Stimulated activated memory B cell treated with anti-CD40 and anti-IgM and Interleukin-4, amounts not matched to agents 10 μg/mL and 1 μg/mL and 100 μg/mL, for 72 hours (primary cell): ENCODE data around the gene OPHN1.
"Not testable (repeated sequence)": the region's sequence is repeated elsewhere in the genome, so short reads cannot be mapped to it uniquely, and the experiment has no call there.

Experiments used
- ATAC-seq: fragments of 150-1000 bp; cut with Tn5 transposase; 2 replicates; pipeline ENCODE4 v1.10.0; 2021
- H3K27ac Mint-ChIP-seq: one replicate; pipeline ENCODE4 v1.8.0; 2022; ENCODE audit warnings: mild to moderate bottlenecking, mixed read lengths
- H3K27me3 Mint-ChIP-seq: one replicate; pipeline ENCODE4 v1.8.0; 2022; ENCODE audit warnings: mixed read lengths
- H3K36me3 Mint-ChIP-seq: one replicate; pipeline ENCODE4 v1.8.0; 2022; ENCODE audit warnings: mixed read lengths
- H3K4me1 Mint-ChIP-seq: one replicate; pipeline ENCODE4 v1.8.0; 2022; ENCODE audit warnings: mixed read lengths
- H3K4me3 Mint-ChIP-seq: one replicate; pipeline ENCODE4 v1.8.0; 2022; ENCODE audit warnings: mild to moderate bottlenecking, moderate library complexity, mixed read lengths
- H3K9me3 Mint-ChIP-seq: one replicate; pipeline ENCODE4 v1.8.0; 2022; ENCODE audit warnings: mixed read lengths

Gene OPHN1

GRCh38 chrX:68078801-68079200 is 354.5 kb downstream of the OPHN1 start:
- H3K27ac Mint-ChIP-seq, ATAC-seq, H3K27me3 Mint-ChIP-seq, H3K9me3 Mint-ChIP-seq, H3K36me3 Mint-ChIP-seq, H3K4me3 Mint-ChIP-seq, H3K4me1 Mint-ChIP-seq: not testable (repeated sequence)

DNA sequence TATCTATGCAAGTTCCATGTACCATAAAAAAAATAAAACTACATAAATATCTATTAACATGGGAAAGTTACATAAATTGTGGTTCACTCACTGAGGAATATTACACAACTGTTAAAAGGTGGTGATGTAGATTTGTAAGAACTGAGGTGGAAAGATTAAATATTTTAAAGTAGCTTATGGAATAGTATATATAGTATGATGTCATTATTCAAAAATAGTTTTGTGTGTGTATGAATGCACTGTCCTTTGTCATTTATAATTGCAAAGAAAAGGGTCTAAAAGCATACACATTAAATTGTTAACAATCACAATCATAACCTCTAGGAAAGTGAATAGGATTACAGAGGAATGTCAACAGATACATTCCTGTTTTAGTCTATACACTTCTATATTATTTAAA is 355.9 kb downstream of the OPHN1 start:
- no peak for ATAC-seq
- Mint-ChIP-seq H3K9me3 (no peaks in the 10 kb centered on the region), H3K36me3 (no peaks in the 10 kb centered on the region), H3K4me3 (no peak overlapping the region), H3K4me1 (no peaks in the 10 kb centered on the region), H3K27me3 (no peaks in the 10 kb centered on the region), H3K27ac (no peak overlapping the region)

- H3K4me3 Mint-ChIP-seq: no peak overlapping the region
- no peak overlapping the region for H3K27ac Mint-ChIP-seq
- H3K9me3 Mint-ChIP-seq: peaks cover 6% of the 10 kb centered on the region
- no peaks in the 10 kb centered on the region for H3K4me1 Mint-ChIP-seq
- no peak for ATAC-seq
- H3K36me3 Mint-ChIP-seq: no peaks in the 10 kb centered on the region
- H3K27me3 Mint-ChIP-seq: no peaks in the 10 kb centered on the region
Measured at GRCh38 chrX:68072041-68072440, 361.3 kb downstream of the OPHN1 start.

DNA sequence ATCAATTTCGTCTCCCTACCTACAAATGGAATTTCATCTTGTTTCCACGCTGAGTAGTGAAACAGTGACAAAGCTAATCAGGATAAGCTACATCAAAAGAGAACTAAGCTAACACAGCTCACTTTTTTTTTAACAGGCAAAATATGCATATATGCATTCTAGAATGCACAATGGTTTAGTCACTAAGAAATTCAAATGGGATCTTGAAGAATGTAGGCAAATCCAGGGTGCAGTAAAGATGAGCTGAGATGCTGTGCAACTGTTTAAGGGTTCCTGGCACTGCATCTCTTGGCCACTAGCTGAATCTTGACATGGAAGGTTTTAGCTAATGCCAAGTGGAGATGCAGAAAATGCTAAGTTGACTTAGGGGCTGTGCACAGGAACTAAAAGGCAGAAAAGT is 363.2 kb downstream of the OPHN1 start:
- not testable (repeated sequence) for ATAC-seq, H3K4me3 Mint-ChIP-seq, H3K36me3 Mint-ChIP-seq, H3K4me1 Mint-ChIP-seq, H3K9me3 Mint-ChIP-seq, H3K27ac Mint-ChIP-seq, H3K27me3 Mint-ChIP-seq

DNA sequence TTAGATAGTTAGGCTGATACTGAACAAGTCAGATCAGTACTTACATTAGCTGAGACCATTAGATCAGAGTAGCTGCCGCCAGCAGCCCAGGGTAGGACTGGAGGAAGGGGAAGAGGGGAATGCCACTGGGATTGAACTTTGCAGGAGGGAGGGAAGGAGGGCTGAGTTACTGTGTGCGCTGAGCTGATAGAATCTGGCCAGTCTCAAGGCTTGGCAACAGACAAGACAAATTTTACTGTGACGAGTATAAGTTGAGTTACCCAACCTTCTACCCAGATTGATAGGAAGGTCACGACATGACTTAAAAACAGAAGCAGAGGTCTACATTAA is 372.1 kb downstream of the OPHN1 start:
- no peak for ATAC-seq
- no peak overlapping the region for H3K4me3 Mint-ChIP-seq
- no peaks in the 10 kb centered on the region for H3K36me3 Mint-ChIP-seq
- H3K27me3 Mint-ChIP-seq: no peaks in the 10 kb centered on the region
- H3K27ac Mint-ChIP-seq: no peak overlapping the region
- no peaks in the 10 kb centered on the region for H3K9me3 Mint-ChIP-seq
- H3K4me1 Mint-ChIP-seq: no peaks in the 10 kb centered on the region

DNA sequence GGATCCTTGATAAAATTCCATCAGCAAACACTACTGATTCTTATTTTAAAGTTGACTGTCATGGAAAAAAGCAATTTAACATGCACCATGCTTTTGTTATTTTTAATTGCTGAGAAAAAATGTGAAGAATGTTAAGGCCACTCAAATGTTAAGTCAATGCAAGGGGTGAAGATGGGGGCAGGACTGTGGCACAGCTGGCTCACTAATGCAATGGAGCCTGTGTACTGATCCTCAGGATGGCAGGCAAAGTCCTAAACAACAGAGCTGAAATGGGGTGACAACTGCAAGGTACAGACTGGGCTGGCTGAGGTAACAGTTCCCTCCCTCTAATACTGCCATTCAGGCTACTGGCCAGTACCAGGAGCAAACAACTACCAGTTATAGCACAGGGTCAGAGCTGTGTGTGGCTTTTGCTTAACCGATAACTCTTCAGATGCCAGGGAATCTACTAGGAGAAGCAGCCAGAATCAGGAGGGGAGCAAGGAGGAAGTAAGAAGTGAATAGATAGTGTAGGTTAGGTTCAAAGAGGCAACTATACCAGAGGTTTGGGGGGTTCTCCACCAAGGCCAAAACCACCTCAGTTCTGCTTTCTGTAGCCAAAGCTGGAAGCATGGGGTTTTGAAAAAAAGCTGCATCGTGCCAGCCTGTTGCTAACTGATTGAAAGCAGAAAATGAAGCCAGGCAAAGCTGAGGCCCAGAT is 372.6 kb downstream of the OPHN1 start:
- no peaks in the 10 kb centered on the region for H3K4me1 Mint-ChIP-seq
- no peaks in the 10 kb centered on the region for H3K9me3 Mint-ChIP-seq
- no peak overlapping the region for H3K27ac Mint-ChIP-seq
- no peaks in the 10 kb centered on the region for H3K27me3 Mint-ChIP-seq
- ATAC-seq: no peak
- H3K36me3 Mint-ChIP-seq: no peaks in the 10 kb centered on the region
- H3K4me3 Mint-ChIP-seq: no peak overlapping the region

GRCh38 chrX:68059469-68059868 is 373.8 kb downstream of the OPHN1 start:
- H3K27ac Mint-ChIP-seq: no peak overlapping the region
- H3K4me3 Mint-ChIP-seq: no peak overlapping the region
- no peaks in the 10 kb centered on the region for H3K36me3 Mint-ChIP-seq
- H3K9me3 Mint-ChIP-seq: no peaks in the 10 kb centered on the region
- H3K4me1 Mint-ChIP-seq: no peaks in the 10 kb centered on the region
- no peaks in the 10 kb centered on the region for H3K27me3 Mint-ChIP-seq
- ATAC-seq: no peak

- no peaks in the 10 kb centered on the region for H3K36me3 Mint-ChIP-seq
- no peak overlapping the region for H3K27ac Mint-ChIP-seq
- no peak overlapping the region for H3K4me3 Mint-ChIP-seq
- no peaks in the 10 kb centered on the region for H3K4me1 Mint-ChIP-seq
- H3K27me3 Mint-ChIP-seq: no peaks in the 10 kb centered on the region
- peaks cover 3% of the 10 kb centered on the region for H3K9me3 Mint-ChIP-seq
- no peak for ATAC-seq
Measured at GRCh38 chrX:68049466-68049865, 383.8 kb downstream of the OPHN1 start.

GRCh38 chrX:68048774-68049173 is 384.5 kb downstream of the OPHN1 start:
- no peaks in the 10 kb centered on the region for H3K4me1 Mint-ChIP-seq
- peaks cover 3% of the 10 kb centered on the region for H3K9me3 Mint-ChIP-seq
- H3K36me3 Mint-ChIP-seq: no peaks in the 10 kb centered on the region
- no peaks in the 10 kb centered on the region for H3K27me3 Mint-ChIP-seq
- no peak overlapping the region for H3K4me3 Mint-ChIP-seq
- ATAC-seq: no peak
- no peak overlapping the region for H3K27ac Mint-ChIP-seq

- Mint-ChIP-seq H3K4me1 (no peaks in the 10 kb centered on the region), H3K27me3 (no peaks in the 10 kb centered on the region), H3K4me3 (no peak overlapping the region), H3K36me3 (no peaks in the 10 kb centered on the region), H3K9me3 (no peaks in the 10 kb centered on the region), H3K27ac (no peak overlapping the region)
- no peak for ATAC-seq
Measured at GRCh38 chrX:68045008-68045577, 388.2 kb downstream of the OPHN1 start.

- Mint-ChIP-seq H3K4me3 (no peak overlapping the region), H3K36me3 (no peaks in the 10 kb centered on the region), H3K9me3 (no peaks in the 10 kb centered on the region), H3K27me3 (no peaks in the 10 kb centered on the region), H3K27ac (no peak overlapping the region), H3K4me1 (no peaks in the 10 kb centered on the region)
- no peak for ATAC-seq
Measured at GRCh38 chrX:68043713-68044438, 389.4 kb downstream of the OPHN1 start.

DNA sequence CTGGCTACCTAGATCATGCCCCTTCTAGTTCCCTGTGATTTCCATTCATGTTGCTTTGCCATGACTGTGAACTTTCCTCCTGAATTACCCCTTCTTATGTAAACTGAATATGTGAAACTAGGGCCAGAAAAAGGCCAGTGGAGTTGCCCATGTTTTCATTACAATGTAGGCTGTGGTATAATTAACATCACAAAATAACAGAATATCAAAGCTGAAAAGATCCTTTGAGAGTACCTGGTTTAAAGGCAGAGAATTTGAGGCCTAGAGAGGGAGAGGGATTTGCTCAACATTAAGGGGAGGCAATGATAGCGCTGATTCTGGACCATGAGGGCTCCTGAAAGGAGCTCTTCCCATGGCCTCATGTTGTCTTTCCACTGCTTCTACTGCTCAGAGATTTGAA is 392.2 kb downstream of the OPHN1 start:
- H3K27me3 Mint-ChIP-seq: no peaks in the 10 kb centered on the region
- H3K4me3 Mint-ChIP-seq: no peak overlapping the region
- no peak for ATAC-seq

GRCh38 chrX:68018248-68019203 is 414.8 kb downstream of the OPHN1 start:
- Mint-ChIP-seq H3K4me3 (no peak overlapping the region), H3K36me3 (no peaks in the 10 kb centered on the region), H3K27ac (no peak overlapping the region), H3K4me1 (no peaks in the 10 kb centered on the region), H3K9me3 (peaks cover 4% of the 10 kb centered on the region), H3K27me3 (no peaks in the 10 kb centered on the region)
- ATAC-seq: no peak

More for the DNA sequence above, 392.2 kb downstream of the OPHN1 start:
- Mint-ChIP-seq H3K9me3 (peaks cover 4% of the 10 kb centered on the region), H3K4me1 (no peaks in the 10 kb centered on the region), H3K36me3 (no peaks in the 10 kb centered on the region), H3K27ac (no peak overlapping the region)

GRCh38 chrX:67998540-67998939 is 434.8 kb downstream of the OPHN1 start:
- no peak for ATAC-seq
- Mint-ChIP-seq H3K9me3 (peaks cover 8% of the 10 kb centered on the region), H3K27ac (no peak overlapping the region), H3K4me3 (no peak overlapping the region), H3K27me3 (no peaks in the 10 kb centered on the region), H3K4me1 (no peaks in the 10 kb centered on the region), H3K36me3 (no peaks in the 10 kb centered on the region)
